Prostate gland (tissue), 2 donors: Measurements from ENCODE around the gene FKRP.
"Not testable (repeated sequence)": the region's sequence is repeated elsewhere in the genome, so short reads cannot be mapped to it uniquely, and the experiment has no call there.

ENCODE experiments used
- CTCF ChIP-seq, 4 experiments: fragments of 200-600 bp in 2 of 4; fragments of 450-650 bp in 2 of 4; sonication (generic) in 2 of 4; IDR thresholded peaks; 1 replicate in 3 of 4; 2 replicates in 1 of 4; pipeline ENCODE4 v1.5.1; 2016 to 2019; ENCODE audit warnings: antibody characterized with exemption in 4 of 4, mild to moderate bottlenecking in 2 of 4, moderate library complexity in 2 of 4
- POLR2AphosphoS5 ChIP-seq: sonication (generic); formaldehyde crosslinking; IDR thresholded peaks from one replicate; pipeline ENCODE4 v1.6.1; 2017; ENCODE audit warnings: antibody characterized with exemption

- not testable (repeated sequence) for TF ChIP-seq CTCF (IDR thresholded peaks at IDR 0.05); POLR2AphosphoS5
Measured at GRCh38 chr19:46760897-46761296, 15.0 kb downstream of the FKRP start.
